GM12878 (cell line): ENCODE data around the gene PPP1R1B.

Source experiments
- CTCF ChIP-seq, 3 experiments: IDR thresholded peaks in 2 of 3; conservative IDR thresholded peaks in 1 of 3; 2 replicates each; pipeline ENCODE4 v1.5.1; 2011; ENCODE audit warnings: low read depth in 3 of 3, low read length in 3 of 3, mild to moderate bottlenecking in 3 of 3, control low read depth in 2 of 3, moderate library complexity in 2 of 3, inconsistent platforms in 1 of 3, mixed read lengths in 1 of 3; ENCODE audit not compliant: control insufficient read depth in 2 of 3, insufficient read depth in 1 of 3; ENCODE audit errors: extremely low read depth in 1 of 3
- EP300 ChIP-seq, 2 experiments: fragments of 150-350 bp in 1 of 2; IDR thresholded peaks; 2 replicates each; pipeline ENCODE4 v1.6.1; 2011 to 2012; ENCODE audit warnings: low read depth in 2 of 2, low read length in 2 of 2, borderline replicate concordance in 1 of 2, improper control_type of control experiment in 1 of 2, inconsistent platforms in 1 of 2; ENCODE audit not compliant: control insufficient read depth in 1 of 2
- GATAD2B ChIP-seq: fragments of 450-650 bp; conservative IDR thresholded peaks from 2 replicates; pipeline ENCODE4 v1.6.1; 2017; ENCODE audit warnings: low read depth, mild to moderate bottlenecking, moderate library complexity
- SMC3 ChIP-seq: IDR thresholded peaks from 2 replicates; pipeline ENCODE4 v1.6.1; 2011; ENCODE audit warnings: low read length, improper control_type of control experiment, borderline replicate concordance
- SREBF1 ChIP-seq: IDR thresholded peaks from 2 replicates; pipeline ENCODE4 v1.6.1; 2012; ENCODE audit warnings: mild to moderate bottlenecking, low read length
- TCF12 ChIP-seq: IDR thresholded peaks from 2 replicates; pipeline ENCODE4 v1.6.1; 2011; ENCODE audit warnings: low read depth, mild to moderate bottlenecking, low read length

GRCh38 chr17:39599665-39600231 lies 27.0 kb upstream of the PPP1R1B start:
- TF ChIP-seq CTCF (IDR thresholded peaks at IDR 0.05 in 2 of 3, conservative IDR thresholded peaks at IDR 0.05 in 1 of 3; ENCODE audit: control insufficient read depth in 2 of 3, extremely low read depth in 1 of 3, insufficient read depth in 1 of 3, low read depth in 3 of 3, low read length in 3 of 3) = no peak
- TF ChIP-seq EP300 (IDR thresholded peaks at IDR 0.05; ENCODE audit: borderline replicate concordance in 1 of 2, control insufficient read depth in 1 of 2, low read depth in 2 of 2, low read length in 2 of 2) = no peak
- TF ChIP-seq TCF12 = no peak
- no peak for TF ChIP-seq SMC3
- no peak for TF ChIP-seq SREBF1
- no peak for TF ChIP-seq GATAD2B
